GM12878 (cell line): Measurements from ENCODE around the gene NFE2L1. TPM values are rescaled to one million over a fixed set of nuclear protein-coding genes. Genes with fewer than 3 reads are reported as not detected.

Experiments
- ATAC-seq: fragments of 200-7000 bp; cut with Tn5 transposase; 3 replicates; pipeline ENCODE4 v1.9.1; 2020; ENCODE audit warnings: mild to moderate bottlenecking, moderate library complexity
- BruUV-seq: library from RNA; stranded (reverse); fragments of 400-500 nt; replicated peaks from 2 replicates; lab custom pipeline; 2021; lab: Mats Ljungman, UMichigan
- CTCF ChIA-PET: fragments of 300-600 bp; sonication (Branson Sonifier 250); formaldehyde crosslinking; extraction: SDS; loops from one replicate; lab custom pipeline; 2021; ENCODE audit warnings: inconsistent platforms; lab: Yijun Ruan, JAX
- POLR2A ChIA-PET: fragments of 350-600 bp; formaldehyde crosslinking; extraction: SDS; loops from one replicate; lab custom pipeline; 2021; ENCODE audit warnings: inconsistent platforms; lab: Charles Lee
- RAD21 ChIA-PET: fragments of 300-600 bp; sonication (Branson Sonifier 250); formaldehyde crosslinking; loops from one replicate; lab custom pipeline; 2023; ENCODE audit warnings: antibody characterized with exemption; ENCODE audit not compliant: unreplicated experiment; lab: Charles Lee
- SMC1A ChIA-PET: fragments of 300-600 bp; sonication (Branson Sonifier 250); formaldehyde crosslinking; loops from one replicate; lab custom pipeline; 2023; ENCODE audit not compliant: unreplicated experiment, uncharacterized antibody; lab: Charles Lee
- DNase-seq: peaks from one replicate; pipeline ENCODE4 v3.0.0-alpha.2; 2011; ENCODE audit warnings: low read depth, low spot score
- FAIRE-seq: peaks from 3 replicates; lab custom pipeline; 2011; peaks lifted over from hg19 to GRCh38; lab: Jason Lieb, UNC
- H2AFZ ChIP-seq: 2 replicates; pipeline ENCODE4 v1.6.0; 2011; ENCODE audit warnings: low read depth, low read length, control low read depth; ENCODE audit not compliant: control insufficient read depth
- H3K27ac ChIP-seq: 2 replicates; pipeline ENCODE4 v1.5.1; 2011; ENCODE audit warnings: control low read depth; ENCODE audit not compliant: control insufficient read depth, insufficient read depth
- H3K27me3 ChIP-seq, 2 experiments: replicated peaks in 1 of 2; 2 replicates each; pipeline versions ENCODE4 v1.6.0 to v1.6.1; 2011; ENCODE audit warnings: low read length in 1 of 2; ENCODE audit not compliant: control insufficient read depth in 2 of 2, insufficient read depth in 2 of 2
- H3K36me3 ChIP-seq, 2 experiments: 2 replicates each; pipeline ENCODE4 v1.5.1; 2011; ENCODE audit warnings: low read length in 1 of 2; ENCODE audit not compliant: control insufficient read depth in 2 of 2, insufficient read depth in 2 of 2
- H3K4me1 ChIP-seq: 2 replicates; pipeline ENCODE4 v1.6.1; 2011; ENCODE audit warnings: mild to moderate bottlenecking, low read length, moderate library complexity, mixed read lengths; ENCODE audit not compliant: control insufficient read depth, insufficient read depth
- H3K4me2 ChIP-seq: 2 replicates; pipeline ENCODE4 v1.6.0; 2011; ENCODE audit warnings: control low read depth; ENCODE audit not compliant: control insufficient read depth, insufficient read depth
- H3K4me3 ChIP-seq: fragments of 200-600 bp; sonication (generic); 2 replicates; pipeline ENCODE4 v1.5.1; 2016
- H3K79me2 ChIP-seq: 2 replicates; pipeline ENCODE4 v1.6.0; 2011; ENCODE audit warnings: low read length; ENCODE audit not compliant: control insufficient read depth, insufficient read depth
- H3K9ac ChIP-seq: 2 replicates; pipeline ENCODE4 v1.8.0; 2011; ENCODE audit warnings: low read length, control low read depth, mixed read lengths; ENCODE audit not compliant: control insufficient read depth, insufficient read depth
- H3K9me3 ChIP-seq: replicated peaks from 3 replicates; pipeline ENCODE4 v1.5.1; 2011; ENCODE audit warnings: mild to moderate bottlenecking, low read length; ENCODE audit not compliant: control insufficient read depth, insufficient read depth
- H4K20me1 ChIP-seq: 2 replicates; pipeline ENCODE4 v1.6.0; 2011; ENCODE audit not compliant: control insufficient read depth, insufficient read depth
- IKZF1 ChIP-seq: fragments of 450-650 bp; conservative IDR thresholded peaks from 2 replicates; pipeline ENCODE4 v1.6.1; 2017; ENCODE audit warnings: antibody characterized with exemption, mild to moderate bottlenecking
- PBX3 ChIP-seq: IDR thresholded peaks from 2 replicates; pipeline ENCODE4 v1.6.1; 2011; ENCODE audit warnings: mild to moderate bottlenecking, low read depth, low read length, moderate library complexity; ENCODE audit not compliant: insufficient replicate concordance
- POLR2AphosphoS5 ChIP-seq: IDR thresholded peaks from 2 replicates; pipeline ENCODE4 v1.6.1; 2011; ENCODE audit warnings: mild to moderate bottlenecking, low read length, inconsistent platforms
- RB1 ChIP-seq: fragments of 450-650 bp; formaldehyde crosslinking; IDR thresholded peaks from 2 replicates; pipeline ENCODE4 v1.6.1; 2017; ENCODE audit warnings: mild to moderate bottlenecking, borderline replicate concordance
- SMARCA5 ChIP-seq: fragments of 450-650 bp; IDR thresholded peaks from 2 replicates; pipeline ENCODE4 v1.6.1; 2017; ENCODE audit warnings: mild to moderate bottlenecking
- TCF3 ChIP-seq: IDR thresholded peaks from 2 replicates; pipeline ENCODE4 v1.6.1; 2012; ENCODE audit warnings: low read depth, mild to moderate bottlenecking, low read length, borderline replicate concordance; ENCODE audit not compliant: insufficient read depth
- TCF7 ChIP-seq: IDR thresholded peaks from 2 replicates; pipeline ENCODE4 v1.6.1; 2014; ENCODE audit warnings: antibody characterized with exemption, borderline replicate concordance
- USF2 ChIP-seq: IDR thresholded peaks from 2 replicates; pipeline ENCODE4 v1.6.1; 2011; ENCODE audit warnings: low read depth, low read length, improper control_type of control experiment, borderline replicate concordance
- YY1 ChIP-seq: IDR thresholded peaks from 2 replicates; pipeline ENCODE4 v1.6.1; 2011; ENCODE audit warnings: low read depth, mild to moderate bottlenecking, low read length
- WGBS: methylation state at CpG from one replicate; pipeline ENCODE4 v1.1.6; 2016; ENCODE audit warnings: low lambda C conversion rate; ENCODE audit not compliant: insufficient replicate concordance, insufficient coverage; ENCODE audit errors: missing lambda C conversion rate; 5-methylcytosine and 5-hydroxymethylcytosine counted together
- in situ Hi-C: fragments of 300-500 bp; cut with MboI; formaldehyde crosslinking; loops from 9 replicates; pipeline ENCODE4 v1.14.3; 2018; ENCODE audit warnings: mixed read lengths
- intact Hi-C: fragments of 100-400 bp; cut with micrococcal nuclease; formaldehyde crosslinking; loops from one replicate; pipeline ENCODE4 v1.14.2; 2022; ENCODE audit not compliant: unreplicated experiment
- polyA plus RNA-seq, 11 experiments: library from polyadenylated mRNA; depleted of rRNA in 4 of 11; unstranded in 6 of 11; stranded (reverse) in 5 of 11; fragments of >200 nt; fragmentation: Nextera tagmentation in 4 of 11; fragmentation: Illumina TruSeq in 1 of 11; extraction: Ambion mirVana in 4 of 11; extraction: Trizol in 1 of 11; gene quantifications; 1 replicate in 1 of 11; 2 replicates in 10 of 11; pipeline versions ENCODE4 v1.2.1 to v1.2.3, GENCODE V29; 2011 to 2016; ENCODE audit warnings: inconsistent platforms in 2 of 11, missing spikeins in 2 of 11, low read depth in 1 of 11
- total RNA-seq, 4 experiments: library from RNA; depleted of rRNA in 3 of 4; stranded (reverse); fragments of >200 nt in 3 of 4; fragmentation: Illumina TruSeq in 1 of 4; extraction: Trizol in 1 of 4; gene quantifications; 2 replicates each; pipeline versions ENCODE4 v1.2.1 to v1.2.3, GENCODE V29; 2013 to 2021
- TF ChIP-seq, protein P1 (sequence below): fragments of 450-650 bp; formaldehyde crosslinking; IDR thresholded peaks from 2 replicates; pipeline ENCODE4 v1.5.0; 2022; ENCODE audit warnings: mild to moderate bottlenecking, missing genetic modification characterization
- TF ChIP-seq, protein P2 (sequence below): IDR thresholded peaks from 2 replicates; pipeline ENCODE4 v1.6.1; 2011; ENCODE audit warnings: borderline replicate concordance, low read depth, mild to moderate bottlenecking, moderate library complexity, mixed read lengths, low read length; ENCODE audit not compliant: insufficient read depth; ENCODE audit errors: extremely low read length

Gene NFE2L1
- total and polyA plus RNA-seq, 10 of the 15 experiments (the other 5 are each of a cell fraction or from before 2014, with no cell fraction given): 3.8 to 104 (median 26.4) TPM

- TF ChIP-seq IKZF1 (no peak), TCF3 (no peak), USF2 (no peak), RB1 (no peak)
- TF ChIP-seq, protein P1, sequence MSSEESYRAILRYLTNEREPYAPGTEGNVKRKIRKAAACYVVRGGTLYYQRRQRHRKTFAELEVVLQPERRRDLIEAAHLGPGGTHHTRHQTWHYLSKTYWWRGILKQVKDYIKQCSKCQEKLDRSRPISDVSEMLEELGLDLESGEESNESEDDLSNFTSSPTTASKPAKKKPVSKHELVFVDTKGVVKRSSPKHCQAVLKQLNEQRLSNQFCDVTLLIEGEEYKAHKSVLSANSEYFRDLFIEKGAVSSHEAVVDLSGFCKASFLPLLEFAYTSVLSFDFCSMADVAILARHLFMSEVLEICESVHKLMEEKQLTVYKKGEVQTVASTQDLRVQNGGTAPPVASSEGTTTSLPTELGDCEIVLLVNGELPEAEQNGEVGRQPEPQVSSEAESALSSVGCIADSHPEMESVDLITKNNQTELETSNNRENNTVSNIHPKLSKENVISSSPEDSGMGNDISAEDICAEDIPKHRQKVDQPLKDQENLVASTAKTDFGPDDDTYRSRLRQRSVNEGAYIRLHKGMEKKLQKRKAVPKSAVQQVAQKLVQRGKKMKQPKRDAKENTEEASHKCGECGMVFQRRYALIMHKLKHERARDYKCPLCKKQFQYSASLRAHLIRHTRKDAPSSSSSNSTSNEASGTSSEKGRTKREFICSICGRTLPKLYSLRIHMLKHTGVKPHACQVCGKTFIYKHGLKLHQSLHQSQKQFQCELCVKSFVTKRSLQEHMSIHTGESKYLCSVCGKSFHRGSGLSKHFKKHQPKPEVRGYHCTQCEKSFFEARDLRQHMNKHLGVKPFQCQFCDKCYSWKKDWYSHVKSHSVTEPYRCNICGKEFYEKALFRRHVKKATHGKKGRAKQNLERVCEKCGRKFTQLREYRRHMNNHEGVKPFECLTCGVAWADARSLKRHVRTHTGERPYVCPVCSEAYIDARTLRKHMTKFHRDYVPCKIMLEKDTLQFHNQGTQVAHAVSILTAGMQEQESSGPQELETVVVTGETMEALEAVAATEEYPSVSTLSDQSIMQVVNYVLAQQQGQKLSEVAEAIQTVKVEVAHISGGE (CRISPR knock-in tag): no peak
Observed at GRCh38 chr17:48027322-48027981, 20.7 kb upstream of the NFE2L1 start (continued).

DNA sequence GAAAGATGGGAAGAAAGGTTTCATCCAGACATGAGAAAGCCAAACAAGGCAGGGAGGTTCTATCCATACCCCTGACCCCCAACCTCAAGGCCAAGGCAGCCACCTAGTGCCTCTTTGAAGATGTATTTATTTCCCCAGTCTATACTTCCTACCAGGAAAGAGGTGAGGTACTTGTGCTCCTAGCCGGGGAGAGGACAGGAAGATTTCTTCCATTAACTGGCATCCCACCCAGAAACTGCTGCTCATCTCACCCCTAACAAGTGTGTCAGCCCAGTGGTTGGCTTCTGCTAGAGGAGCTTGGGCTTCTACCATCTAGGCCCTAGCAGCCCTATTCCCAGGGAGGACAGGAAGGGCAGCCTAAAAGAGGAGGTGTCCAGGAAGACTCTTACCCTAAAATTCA is 19.4 kb upstream of the NFE2L1 start:
- DNase-seq (no peak), ATAC-seq (no peak), FAIRE-seq (no peak)
- ChIA-PET POLR2A (interaction anchor here (0.5 to 1.1 kb wide), 2 partner anchors 9 to 79 kb away, joined by 3 read pairs; no protein-coding TSS in a partner anchor), CTCF (interaction anchor here (0.8 to 7.9 kb wide), 6 partner anchors 18 to 102 kb away, joined by 4 to 176 read pairs (median 64); partner anchors contain the start of gene NFE2L1), RAD21 (interaction anchor here (5.1 kb wide), 1 partner anchor 48 kb away, joined by 117 read pairs; no protein-coding TSS in a partner anchor), SMC1A (interaction anchor here (1.1 to 7.4 kb wide), 4 partner anchors 20 to 51 kb away, joined by 3 to 100 read pairs (median 21); partner anchors contain the start of gene NFE2L1)
- H4K20me1 ChIP-seq: peaks cover 5% of the 10 kb centered on the region; the same call in 1 of the 2 replicates
- H3K4me2 ChIP-seq: no peak overlapping the region
- WGBS: 63% methylated on average over 1 of the region's 1 CpG
- no peak overlapping the region for H2AFZ ChIP-seq
- peaks cover 24% of the 10 kb centered on the region for H3K4me1 ChIP-seq
- H3K79me2 ChIP-seq: no peaks in the 10 kb centered on the region
- no peaks in the 10 kb centered on the region for H3K9me3 ChIP-seq
- peaks cover 0 to 2% of the 10 kb centered on the region in 2 experiments; a peak in 2 of 4 replicates for H3K27me3 ChIP-seq
- no peak overlapping the region for H3K27ac ChIP-seq
- intact Hi-C loops: loop anchor here (5.0 kb wide), 1 partner anchor 309 kb away; no protein-coding TSS in a partner anchor
- BruUV-seq: no TSS peak
- TF ChIP-seq PBX3 (no peak), SMARCA5 (no peak), YY1 (no peak), TCF7 (no peak), POLR2AphosphoS5 (no peak)
- TF ChIP-seq, protein P2, sequence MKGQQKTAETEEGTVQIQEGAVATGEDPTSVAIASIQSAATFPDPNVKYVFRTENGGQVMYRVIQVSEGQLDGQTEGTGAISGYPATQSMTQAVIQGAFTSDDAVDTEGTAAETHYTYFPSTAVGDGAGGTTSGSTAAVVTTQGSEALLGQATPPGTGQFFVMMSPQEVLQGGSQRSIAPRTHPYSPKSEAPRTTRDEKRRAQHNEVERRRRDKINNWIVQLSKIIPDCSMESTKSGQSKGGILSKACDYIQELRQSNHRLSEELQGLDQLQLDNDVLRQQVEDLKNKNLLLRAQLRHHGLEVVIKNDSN: no peak
- in situ Hi-C loops: loop anchor here (5.0 kb wide), 2 partner anchors 39 to 109 kb away; no protein-coding TSS in a partner anchor
- no peak overlapping the region for H3K9ac ChIP-seq
- no peak overlapping the region for H3K4me3 ChIP-seq
- H3K36me3 ChIP-seq: no peaks in the 10 kb centered on the region
